ENCODE data around the gene THOC6. TPM values are rescaled to one million over a fixed set of nuclear protein-coding genes. Genes with fewer than 3 reads are reported as not detected.

Gene THOC6
- total RNA-seq: 25.3 and 28.3 TPM in 2 replicates

GRCh38 chr16:3023669-3024478 is at the start of gene THOC6, which contains the start of gene HCFC1R1:
Gene THOC6, plus strand, starts transcription at chr16:3024035. Its CDS starts 292 bp downstream, at chr16:3024327.
Gene HCFC1R1, minus strand, starts transcription at chr16:3023942. Its CDS starts 1 bp downstream, at chr16:3023941.

GRCh38 chr16:2980227-2981176 is 43.3 kb upstream of the THOC6 start, which contains the start of gene PKMYT1:
Gene PKMYT1, minus strand, starts transcription at chr16:2980446. Its CDS starts 789 bp downstream, at chr16:2979657.

GRCh38 chr16:3012828-3013420 is 10.9 kb upstream of the THOC6 start, which contains the start of gene CLDN9:
Gene CLDN9, plus strand, starts transcription at chr16:3012923. Its CDS starts 440 bp downstream, at chr16:3013363.

GRCh38 chr16:3017794-3018506 is 5.9 kb upstream of the THOC6 start, which contains the start of gene CLDN6:
Gene CLDN6, minus strand, starts transcription at chr16:3018183. Its CDS starts 2,162 bp downstream, at chr16:3016021.

GRCh38 chr16:3020247-3020603 is 3.6 kb upstream of the THOC6 start, which contains the start of gene TNFRSF12A:
Gene TNFRSF12A, plus strand, starts transcription at chr16:3020368. Its CDS starts 30 bp downstream, at chr16:3020398.

GRCh38 chr16:3036726-3037315 is 13.0 kb downstream of the THOC6 start, which contains the start of gene BICDL2:
Gene BICDL2, minus strand, starts transcription at chr16:3036944. Its CDS starts 1,448 bp downstream, at chr16:3035496.

GRCh38 chr16:3045758-3046640 is 22.2 kb downstream of the THOC6 start, which contains the start of gene MMP25:
Gene MMP25, plus strand, starts transcription at chr16:3046561. Its CDS starts 357 bp downstream, at chr16:3046918.

GRCh38 chr16:3065069-3065741 is 41.4 kb downstream of the THOC6 start, which contains the start of gene IL32:
Gene IL32, plus strand, starts transcription at chr16:3065640. Its CDS starts 172 bp downstream, at chr16:3065812.

Other genes with a start within 250 kb of the THOC6 start
- 431 and 566 TPM in 2 replicates for gene ELOB, start 246.8 kb upstream of the THOC6 start, total RNA-seq
- gene PRSS33, start 236.5 kb upstream of the THOC6 start, total RNA-seq: not detected in 2 replicates
- not detected in 2 replicates for gene PRSS41, start 225.6 kb upstream of the THOC6 start, total RNA-seq
- 5.5 TPM in 1 of 2 replicates, not detected in the other for gene PRSS21, start 206.8 kb upstream of the THOC6 start, total RNA-seq
- gene ZG16B, start 193.7 kb upstream of the THOC6 start, total RNA-seq: not detected in 2 replicates
- gene PRSS22, start 165.9 kb upstream of the THOC6 start, total RNA-seq: not detected in 2 replicates
- 77.8 and 89.9 TPM in 2 replicates for gene FLYWCH2, start 140.8 kb upstream of the THOC6 start, total RNA-seq
- 45.8 and 46.1 TPM in 2 replicates for gene FLYWCH1, start 112.1 kb upstream of the THOC6 start, total RNA-seq
- under 0.01 TPM in 1 of 2 replicates, not detected in the other for gene KREMEN2, start 59.8 kb upstream of the THOC6 start, total RNA-seq
- 7.1 and 14.1 TPM in 2 replicates for gene PAQR4, start 54.7 kb upstream of the THOC6 start, total RNA-seq
- 13.3 and 24.8 TPM in 2 replicates for gene PKMYT1, start 43.6 kb upstream of the THOC6 start, total RNA-seq
- not detected in 2 replicates for gene CLDN9, start 11.1 kb upstream of the THOC6 start, total RNA-seq
- not detected in 2 replicates for gene CLDN6, start 5.9 kb upstream of the THOC6 start, total RNA-seq
- gene TNFRSF12A, start 3.7 kb upstream of the THOC6 start, total RNA-seq: 236 and 323 TPM in 2 replicates
- 23.1 and 24.1 TPM in 2 replicates for gene HCFC1R1, start 93 bp upstream of the THOC6 start, total RNA-seq
- gene BICDL2, start 12.9 kb downstream of the THOC6 start, total RNA-seq: not detected in 2 replicates
- gene MMP25, start 22.5 kb downstream of the THOC6 start, total RNA-seq: not detected in 2 replicates
- 23.6 and 27.3 TPM in 2 replicates for gene IL32, start 41.6 kb downstream of the THOC6 start, total RNA-seq
- gene ZSCAN10, start 75.3 kb downstream of the THOC6 start, total RNA-seq: not detected in 2 replicates
- gene ZNF205, start 88.6 kb downstream of the THOC6 start, total RNA-seq: 11.7 and 17.3 TPM in 2 replicates
- 2.9 and 3.7 TPM in 2 replicates for gene ZNF213, start 111.0 kb downstream of the THOC6 start, total RNA-seq
- not detected in 2 replicates for gene OR1F1, start 164.2 kb downstream of the THOC6 start, total RNA-seq
- gene ZNF200, start 211.1 kb downstream of the THOC6 start, total RNA-seq: 1.2 and 2.7 TPM in 2 replicates
- gene MEFV, start 232.6 kb downstream of the THOC6 start, total RNA-seq: 0.53 and 1.2 TPM in 2 replicates